LNCAP (cell line): ENCODE data around the gene HAGHL.

Source experiments
- TF ChIP-seq, protein P1 (sequence below): fragments of 450-650 bp; IDR thresholded peaks from 2 replicates; pipeline ENCODE4 v1.5.1; 2017; ENCODE audit warnings: mild to moderate bottlenecking

The HAGHL gene

DNA sequence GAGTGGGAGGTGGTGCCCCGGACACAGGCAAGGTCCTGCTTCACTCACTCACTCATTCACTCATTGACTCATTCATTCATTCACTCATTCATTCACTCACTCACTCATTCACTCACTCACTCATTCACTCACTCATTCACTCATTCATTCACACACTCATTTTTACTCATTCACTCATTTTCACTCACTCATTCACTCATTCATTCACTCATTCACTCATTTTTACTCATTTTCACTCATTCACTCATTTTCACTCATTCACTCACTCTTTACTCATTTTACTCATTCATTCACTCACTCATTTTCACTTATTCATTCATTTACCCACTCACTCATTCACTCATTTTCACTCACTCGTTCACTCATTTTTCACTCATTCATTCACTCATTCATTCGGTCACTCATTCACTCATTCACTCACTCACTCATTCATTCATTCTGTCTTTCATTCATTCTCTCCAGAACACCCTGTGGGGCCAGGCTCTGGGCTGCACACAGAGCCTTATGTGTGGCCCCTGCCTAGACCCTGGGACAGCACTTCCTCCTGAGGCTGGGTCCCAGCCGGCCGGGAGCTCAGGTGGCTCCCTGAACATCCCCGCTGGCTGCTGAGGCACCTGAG, 52.1 kb downstream of the HAGHL start:
- TF ChIP-seq, protein P1, sequence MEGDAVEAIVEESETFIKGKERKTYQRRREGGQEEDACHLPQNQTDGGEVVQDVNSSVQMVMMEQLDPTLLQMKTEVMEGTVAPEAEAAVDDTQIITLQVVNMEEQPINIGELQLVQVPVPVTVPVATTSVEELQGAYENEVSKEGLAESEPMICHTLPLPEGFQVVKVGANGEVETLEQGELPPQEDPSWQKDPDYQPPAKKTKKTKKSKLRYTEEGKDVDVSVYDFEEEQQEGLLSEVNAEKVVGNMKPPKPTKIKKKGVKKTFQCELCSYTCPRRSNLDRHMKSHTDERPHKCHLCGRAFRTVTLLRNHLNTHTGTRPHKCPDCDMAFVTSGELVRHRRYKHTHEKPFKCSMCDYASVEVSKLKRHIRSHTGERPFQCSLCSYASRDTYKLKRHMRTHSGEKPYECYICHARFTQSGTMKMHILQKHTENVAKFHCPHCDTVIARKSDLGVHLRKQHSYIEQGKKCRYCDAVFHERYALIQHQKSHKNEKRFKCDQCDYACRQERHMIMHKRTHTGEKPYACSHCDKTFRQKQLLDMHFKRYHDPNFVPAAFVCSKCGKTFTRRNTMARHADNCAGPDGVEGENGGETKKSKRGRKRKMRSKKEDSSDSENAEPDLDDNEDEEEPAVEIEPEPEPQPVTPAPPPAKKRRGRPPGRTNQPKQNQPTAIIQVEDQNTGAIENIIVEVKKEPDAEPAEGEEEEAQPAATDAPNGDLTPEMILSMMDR: no peak
